Trophoblast cell (in vitro differentiated cells and primary cell): Measurements from ENCODE around the gene ZNF592.
A peak's percentile ranks its signal among the peaks of the same experiment; 100 is the strongest.

Source experiments
- DNase-seq, 2 donors: peaks; one replicate each; pipeline ENCODE4 v3.0.0-alpha.2; 2016
- H2AFZ ChIP-seq: 2 replicates; pipeline ENCODE4 v1.6.1; 2013; ENCODE audit warnings: low read length, moderate library complexity, mild to moderate bottlenecking; ENCODE audit not compliant: insufficient read depth, poor library complexity
- H2AK5ac ChIP-seq: 2 replicates; pipeline ENCODE4 v1.6.1; 2013; ENCODE audit warnings: mild to moderate bottlenecking, low read length
- H2BK120ac ChIP-seq: 2 replicates; pipeline ENCODE4 v1.6.1; 2013; ENCODE audit warnings: low read length, mild to moderate bottlenecking, moderate library complexity; ENCODE audit not compliant: insufficient read depth, poor library complexity
- H2BK12ac ChIP-seq: 2 replicates; pipeline ENCODE4 v1.6.1; 2013; ENCODE audit warnings: mild to moderate bottlenecking, low read length, moderate library complexity
- H2BK5ac ChIP-seq: 2 replicates; pipeline ENCODE4 v1.6.1; 2013; ENCODE audit warnings: low read length, low read depth, moderate library complexity, mild to moderate bottlenecking; ENCODE audit not compliant: poor library complexity
- H3K14ac ChIP-seq: 2 replicates; pipeline ENCODE4 v1.6.1; 2013; ENCODE audit warnings: mild to moderate bottlenecking, low read length
- H3K18ac ChIP-seq: 2 replicates; pipeline ENCODE4 v1.6.1; 2013; ENCODE audit warnings: mild to moderate bottlenecking, low read length
- H3K23ac ChIP-seq: 2 replicates; pipeline ENCODE4 v1.6.1; 2013; ENCODE audit warnings: low read length
- H3K27ac ChIP-seq: 2 replicates; pipeline ENCODE4 v1.5.1; 2013; ENCODE audit warnings: low read depth, mild to moderate bottlenecking, inconsistent platforms, low read length, moderate library complexity
- H3K27me3 ChIP-seq: 2 replicates; pipeline ENCODE4 v1.6.1; 2013; ENCODE audit warnings: inconsistent platforms, mild to moderate bottlenecking, low read length, moderate library complexity; ENCODE audit not compliant: insufficient read depth
- H3K36me3 ChIP-seq, 2 experiments: 1 replicate in 1 of 2; 2 replicates in 1 of 2; pipeline ENCODE4 v1.6.1; 2013; ENCODE audit warnings: low read length in 2 of 2, mild to moderate bottlenecking in 2 of 2, moderate library complexity in 1 of 2; ENCODE audit not compliant: insufficient read depth in 2 of 2, control insufficient read depth in 1 of 2
- H3K4ac ChIP-seq: 2 replicates; pipeline ENCODE4 v1.6.1; 2013; ENCODE audit warnings: low read depth, mild to moderate bottlenecking, low read length, moderate library complexity
- H3K4me1 ChIP-seq, 2 experiments: 1 replicate in 1 of 2; 2 replicates in 1 of 2; pipeline ENCODE4 v1.6.1; 2013; ENCODE audit warnings: low read length in 2 of 2, mild to moderate bottlenecking in 2 of 2, moderate library complexity in 1 of 2; ENCODE audit not compliant: insufficient read depth in 2 of 2, control insufficient read depth in 1 of 2
- H3K4me2 ChIP-seq: 2 replicates; pipeline ENCODE4 v1.6.1; 2013; ENCODE audit warnings: inconsistent platforms, mild to moderate bottlenecking, low read length, moderate library complexity
- H3K4me3 ChIP-seq: 2 replicates; pipeline ENCODE4 v1.5.1; 2013; ENCODE audit warnings: mild to moderate bottlenecking, low read depth, low read length, inconsistent platforms
- H3K79me1 ChIP-seq: one replicate; pipeline ENCODE4 v1.6.1; 2013; ENCODE audit warnings: low read length
- H3K79me2 ChIP-seq: 2 replicates; pipeline ENCODE4 v1.6.1; 2013; ENCODE audit warnings: low read length, mild to moderate bottlenecking; ENCODE audit not compliant: control insufficient read depth, insufficient read depth, poor library complexity
- H3K9ac ChIP-seq: 2 replicates; pipeline ENCODE4 v1.6.1; 2013; ENCODE audit warnings: mild to moderate bottlenecking, low read length
- H3K9me3 ChIP-seq: 2 replicates; pipeline ENCODE4 v1.6.1; 2013; ENCODE audit warnings: low read depth, mild to moderate bottlenecking, control low read depth, inconsistent platforms, low read length; ENCODE audit not compliant: insufficient read depth
- H4K12ac ChIP-seq: 2 replicates; pipeline ENCODE4 v1.6.1; 2013; ENCODE audit warnings: low read depth, mild to moderate bottlenecking, low read length, moderate library complexity
- H4K8ac ChIP-seq: 2 replicates; pipeline ENCODE4 v1.6.1; 2013; ENCODE audit warnings: low read depth, mild to moderate bottlenecking, low read length, moderate library complexity
- H4K91ac ChIP-seq: one replicate; pipeline ENCODE4 v1.6.1; 2013; ENCODE audit warnings: low read depth, mild to moderate bottlenecking, low read length, moderate library complexity
- WGBS: extraction: QIAGEN DNeasy Blood & Tissue Kit; methylation state at CpG from one replicate; pipeline ENCODE4 v1.1.7; 2013; ENCODE audit warnings: missing lambda C conversion rate; ENCODE audit not compliant: insufficient read length, insufficient coverage; ENCODE audit errors: extremely low coverage; 5-methylcytosine and 5-hydroxymethylcytosine counted together

The ZNF592 gene

DNA sequence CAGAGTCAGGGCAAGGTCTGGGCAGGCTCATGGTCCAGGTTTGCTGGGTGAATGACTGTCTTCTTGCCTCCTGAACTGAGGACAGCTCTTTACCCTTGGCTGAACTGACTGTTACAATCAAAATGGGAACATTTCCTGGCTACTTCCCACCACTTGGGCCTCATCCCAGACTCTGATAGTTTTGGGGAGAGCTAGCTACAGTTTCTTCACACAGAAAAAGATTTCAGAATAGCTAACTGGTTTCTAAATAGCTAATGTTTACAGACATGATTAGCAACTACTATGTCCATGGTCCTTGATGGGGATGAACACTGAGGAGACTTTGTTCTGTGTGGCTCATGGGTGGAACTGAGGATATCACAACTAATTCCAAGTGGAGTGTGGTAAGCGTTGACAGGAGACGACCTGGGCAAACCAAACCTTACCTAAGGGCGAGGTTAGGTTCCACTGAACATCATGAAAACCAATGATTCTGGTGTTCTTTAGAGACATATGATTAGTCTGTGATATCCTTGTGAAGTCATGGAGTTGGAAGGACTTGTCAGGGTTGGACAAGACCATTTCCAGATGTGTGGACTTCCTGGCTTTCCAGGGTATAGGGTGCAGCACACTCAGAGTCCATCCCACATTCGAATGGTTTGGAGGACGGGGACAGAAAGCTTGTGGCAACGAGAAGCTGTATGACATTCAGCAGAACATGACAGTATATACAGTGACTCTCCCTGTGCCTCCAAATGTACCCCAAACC, 76.0 kb downstream of the ZNF592 start:
- H3K14ac ChIP-seq: no peak overlapping the region
- no peak overlapping the region for H4K12ac ChIP-seq
- H2AFZ ChIP-seq: no peak overlapping the region
- H3K36me3 ChIP-seq: peaks cover 6 to 15% of the 10 kb centered on the region in 2 experiments
- H3K4me1 ChIP-seq: peaks cover 10 to 14% of the 10 kb centered on the region in 2 experiments
- no peak overlapping the region for H2BK12ac ChIP-seq
- H3K9me3 ChIP-seq: no peaks in the 10 kb centered on the region
- no peaks in the 10 kb centered on the region for H3K27me3 ChIP-seq
- H3K79me1 ChIP-seq: peaks cover 4% of the 10 kb centered on the region
- no peak overlapping the region for H2BK5ac ChIP-seq
- H2BK120ac ChIP-seq: no peak overlapping the region
- no peak overlapping the region for H3K4me2 ChIP-seq
- H3K23ac ChIP-seq: no peak overlapping the region
- H2AK5ac ChIP-seq: no peak overlapping the region
- H3K4me3 ChIP-seq: no peak overlapping the region
- WGBS: no CpG with 5 or more reads among the region's 6 CpGs
- no peak overlapping the region for H4K8ac ChIP-seq
- DNase-seq: no peak
- peaks cover 3% of the 10 kb centered on the region for H3K79me2 ChIP-seq
- no peak overlapping the region for H4K91ac ChIP-seq
- no peak overlapping the region for H3K18ac ChIP-seq
- no peak overlapping the region for H3K4ac ChIP-seq
- no peak overlapping the region for H3K27ac ChIP-seq
- H3K9ac ChIP-seq: no peak overlapping the region

- H3K36me3 ChIP-seq: peaks cover 7 to 18% of the 10 kb centered on the region in 2 experiments
- no peak overlapping the region for H3K27ac ChIP-seq
- H2AFZ ChIP-seq: no peak overlapping the region
- no peak overlapping the region for H2BK5ac ChIP-seq
- H2BK12ac ChIP-seq: no peak overlapping the region
- H4K91ac ChIP-seq: no peak overlapping the region
- no CpG with 5 or more reads among the region's 6 CpGs for WGBS
- peaks cover 2 to 6% of the 10 kb centered on the region in 2 experiments for H3K4me1 ChIP-seq
- H4K12ac ChIP-seq: no peak overlapping the region
- peak in 1 of 2 donors; percentile 55 for DNase-seq
- H3K79me1 ChIP-seq: no peaks in the 10 kb centered on the region
- no peak overlapping the region for H4K8ac ChIP-seq
- no peak overlapping the region for H3K9ac ChIP-seq
- no peak overlapping the region for H3K4ac ChIP-seq
- no peak overlapping the region for H3K4me2 ChIP-seq
- H3K4me3 ChIP-seq: no peak overlapping the region
- H3K18ac ChIP-seq: no peak overlapping the region
- no peak overlapping the region for H3K23ac ChIP-seq
- H2AK5ac ChIP-seq: no peak overlapping the region
- no peak overlapping the region for H3K14ac ChIP-seq
- H2BK120ac ChIP-seq: no peak overlapping the region
- no peaks in the 10 kb centered on the region for H3K9me3 ChIP-seq
- H3K79me2 ChIP-seq: no peaks in the 10 kb centered on the region
- no peaks in the 10 kb centered on the region for H3K27me3 ChIP-seq
These were observed 78.0 kb downstream of the ZNF592 start for GRCh38 chr15:84826369-84826823.

GRCh38 chr15:84827246-84827645, 78.9 kb downstream of the ZNF592 start:
- no peak for DNase-seq
- Histone ChIP-seq H2BK5ac (no peak overlapping the region), H3K9ac (no peak overlapping the region), H4K91ac (no peak overlapping the region), H4K12ac (no peak overlapping the region), H2AFZ (no peak overlapping the region), H3K4me1 (peaks cover 0 to 2% of the 10 kb centered on the region in 2 experiments), H3K27me3 (no peaks in the 10 kb centered on the region), H3K36me3 (peaks cover 7 to 18% of the 10 kb centered on the region in 2 experiments), H3K9me3 (no peaks in the 10 kb centered on the region), H3K18ac (no peak overlapping the region), H2AK5ac (no peak overlapping the region), H3K4ac (no peak overlapping the region), H3K27ac (no peak overlapping the region), H3K79me2 (no peaks in the 10 kb centered on the region), H3K23ac (no peak overlapping the region), H4K8ac (no peak overlapping the region), H3K4me3 (no peak overlapping the region), H2BK12ac (no peak overlapping the region), H3K79me1 (no peaks in the 10 kb centered on the region), H3K14ac (no peak overlapping the region), H3K4me2 (no peak overlapping the region), H2BK120ac (no peak overlapping the region)
- no CpG with 5 or more reads among the region's 9 CpGs for WGBS

DNA sequence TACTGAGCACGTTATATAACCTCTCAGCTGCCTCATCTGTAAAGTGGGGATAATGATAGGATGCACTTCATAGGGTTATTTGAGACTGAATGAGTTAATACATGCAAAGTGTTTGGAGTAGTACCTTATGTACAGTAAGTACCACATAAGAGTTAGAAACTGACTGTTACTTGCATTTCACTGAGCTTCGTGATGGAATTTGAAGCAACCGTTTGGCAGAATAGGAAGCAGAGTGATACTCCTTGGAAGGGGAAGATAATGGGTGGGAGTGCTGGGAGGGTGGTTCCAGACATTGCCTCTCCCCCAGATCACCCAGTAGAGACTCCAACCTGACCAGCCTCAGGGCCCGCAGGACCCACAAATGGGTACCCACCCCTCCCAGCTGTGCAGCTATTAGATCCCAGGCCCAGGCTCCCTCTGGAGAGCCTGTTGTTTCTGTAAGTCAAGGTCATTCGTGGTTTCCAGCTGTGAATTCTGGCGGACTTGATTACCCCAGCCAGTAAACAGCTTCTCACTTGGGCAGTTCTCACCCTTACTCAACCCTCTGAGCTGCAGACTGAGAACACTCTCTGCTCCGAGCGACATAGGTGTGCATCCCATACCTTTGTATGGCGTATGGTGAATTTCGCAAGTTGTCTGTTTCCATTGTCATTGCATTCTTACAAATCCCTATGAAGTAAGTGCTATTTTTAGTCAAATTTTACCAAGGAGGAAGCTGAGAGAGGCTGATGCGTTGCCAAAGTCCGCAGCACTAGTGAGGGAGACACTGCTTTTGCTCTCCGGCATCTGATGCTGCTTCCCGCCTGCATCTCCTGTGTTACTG, 79.9 kb downstream of the ZNF592 start:
- no peak overlapping the region for H3K4me3 ChIP-seq
- DNase-seq: peak in 1 of 2 donors; percentile 19
- H3K79me1 ChIP-seq: no peaks in the 10 kb centered on the region
- H3K4me2 ChIP-seq: no peak overlapping the region
- H4K8ac ChIP-seq: no peak overlapping the region
- H3K36me3 ChIP-seq: peaks cover 7 to 23% of the 10 kb centered on the region in 2 experiments
- no peak overlapping the region for H3K23ac ChIP-seq
- H2BK5ac ChIP-seq: no peak overlapping the region
- no peak overlapping the region for H2AFZ ChIP-seq
- H3K4me1 ChIP-seq: no peaks in the 10 kb centered on the region
- no peak overlapping the region for H4K91ac ChIP-seq
- no peak overlapping the region for H2AK5ac ChIP-seq
- no peak overlapping the region for H4K12ac ChIP-seq
- WGBS: no CpG with 5 or more reads among the region's 14 CpGs
- no peak overlapping the region for H3K14ac ChIP-seq
- H2BK120ac ChIP-seq: no peak overlapping the region
- H3K9me3 ChIP-seq: no peaks in the 10 kb centered on the region
- no peak overlapping the region for H3K4ac ChIP-seq
- no peak overlapping the region for H3K9ac ChIP-seq
- H3K79me2 ChIP-seq: no peaks in the 10 kb centered on the region
- H3K27ac ChIP-seq: no peak overlapping the region
- no peaks in the 10 kb centered on the region for H3K27me3 ChIP-seq
- H2BK12ac ChIP-seq: no peak overlapping the region
- H3K18ac ChIP-seq: no peak overlapping the region
